ENCODE measurements around the gene NLRP1.

Gene NLRP1

GRCh38 chr17:5584383-5585286 lies at the start of gene NLRP1:
Gene NLRP1 (minus strand): TSS chr17:5584509. CDS start chr17:5583957, 552 bp downstream.
- peak within 1 kb of the TSS; percentile 72 for H3K4me3 ChIP-seq (ENCODE audit: control insufficient read depth, low read depth, low read length)
- TF ChIP-seq CTCF (IDR thresholded peaks at IDR 0.05; ENCODE audit: control insufficient read depth, insufficient read depth, low read depth, low read length, missing control alignments), result no peak
- peak; percentile 80 for DNase-seq (ENCODE audit: low read depth)

GRCh38 chr17:5631958-5632590 lies 47.8 kb upstream of the NLRP1 start:
- DNase-seq (ENCODE audit: low read depth), result no peak
- H3K4me3 ChIP-seq (ENCODE audit: control insufficient read depth, low read depth, low read length), result no peak overlapping the region
- TF ChIP-seq CTCF (IDR thresholded peaks at IDR 0.05; ENCODE audit: control insufficient read depth, insufficient read depth, low read depth, low read length, missing control alignments), result no peak

- no peak overlapping the region for H3K4me3 ChIP-seq (ENCODE audit: control insufficient read depth, low read depth, low read length)
- TF ChIP-seq CTCF (IDR thresholded peaks at IDR 0.05; ENCODE audit: control insufficient read depth, insufficient read depth, low read depth, low read length, missing control alignments), result no peak
These were observed 46.1 kb upstream of the NLRP1 start for GRCh38 chr17:5630434-5630833.

DNA sequence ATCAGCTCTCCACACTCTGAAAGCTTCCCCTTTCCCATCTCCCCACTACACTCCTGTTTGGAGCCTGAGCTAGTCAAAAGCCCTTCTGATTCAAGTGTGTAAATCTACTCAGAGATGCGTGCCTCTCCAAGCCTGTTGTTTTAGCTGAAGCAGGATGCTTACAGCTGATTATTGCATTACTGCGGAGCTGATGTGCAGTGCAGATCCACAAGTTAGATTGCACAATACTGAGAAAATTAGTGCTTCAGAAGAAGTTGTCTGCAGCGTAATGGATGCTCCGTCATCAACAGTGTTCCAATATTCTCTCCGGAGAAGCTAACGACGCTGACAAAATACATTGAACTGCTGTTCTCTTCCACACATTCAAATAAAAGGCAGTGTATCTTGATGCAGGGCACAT lies 44.8 kb upstream of the NLRP1 start:
- H3K4me3 ChIP-seq (ENCODE audit: control insufficient read depth, low read depth, low read length), result no peak overlapping the region
- no peak for DNase-seq (ENCODE audit: low read depth)
- no peak for TF ChIP-seq CTCF (IDR thresholded peaks at IDR 0.05; ENCODE audit: control insufficient read depth, insufficient read depth, low read depth, low read length, missing control alignments)

More at GRCh38 chr17:5630434-5630833, 46.1 kb upstream of the NLRP1 start:
- peak; percentile 10 for DNase-seq (ENCODE audit: low read depth)

DNA sequence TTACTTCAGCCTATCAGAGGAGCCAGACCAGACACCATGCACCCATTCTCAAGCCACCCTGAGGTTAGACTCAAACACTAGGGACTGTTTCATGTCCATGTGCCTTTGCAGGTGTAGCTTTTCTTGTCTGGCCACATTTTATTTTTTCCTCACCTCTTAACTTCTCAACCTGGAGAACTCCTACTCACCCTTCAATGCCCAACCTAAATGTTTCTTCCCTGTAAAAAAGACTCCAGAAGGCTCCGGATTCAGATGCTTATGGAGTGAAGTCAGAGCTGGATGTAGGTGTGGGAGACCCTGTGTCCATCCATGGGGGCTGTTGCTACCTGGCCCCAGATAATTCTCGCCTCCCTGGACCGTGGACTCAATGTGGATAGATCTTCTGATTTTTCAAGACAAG lies 44.0 kb upstream of the NLRP1 start:
- H3K4me3 ChIP-seq (ENCODE audit: control insufficient read depth, low read depth, low read length), result no peak overlapping the region
- no peak for TF ChIP-seq CTCF (IDR thresholded peaks at IDR 0.05; ENCODE audit: control insufficient read depth, insufficient read depth, low read depth, low read length, missing control alignments)
- no peak for DNase-seq (ENCODE audit: low read depth)

- TF ChIP-seq CTCF (IDR thresholded peaks at IDR 0.05; ENCODE audit: control insufficient read depth, insufficient read depth, low read depth, low read length, missing control alignments), result no peak
- no peak overlapping the region for H3K4me3 ChIP-seq (ENCODE audit: control insufficient read depth, low read depth, low read length)
- no peak for DNase-seq (ENCODE audit: low read depth)
These were observed 39.9 kb upstream of the NLRP1 start for GRCh38 chr17:5624211-5624610.

Data from AG09309 (cell line).